GM12873 (cell line): ENCODE results near the gene GPR137B.

Experiments used
- CTCF ChIP-seq: IDR thresholded peaks from 2 replicates; pipeline ENCODE4 v1.5.1; 2012; ENCODE audit warnings: low read depth, mild to moderate bottlenecking, moderate library complexity, low read length, control low read depth; ENCODE audit not compliant: insufficient read depth; ENCODE audit errors: missing control alignments

GPR137B gene

GRCh38 chr1:236140705-236141446, 1.5 kb upstream of the GPR137B start:
- TF ChIP-seq CTCF: no peak

GRCh38 chr1:236141447-236142252, 689 bp upstream of the GPR137B start:
- no peak for TF ChIP-seq CTCF

GRCh38 chr1:236143104-236143948, 987 bp downstream of the GPR137B start:
- TF ChIP-seq CTCF: no peak

- no peak for TF ChIP-seq CTCF
Observed at GRCh38 chr1:236144033-236144432, 1.7 kb downstream of the GPR137B start.

GRCh38 chr1:236144446-236145150, 2.3 kb downstream of the GPR137B start:
- no peak for TF ChIP-seq CTCF

- no peak for TF ChIP-seq CTCF
Observed at GRCh38 chr1:236147068-236147467, 4.7 kb downstream of the GPR137B start.
